HepG2 (cell line): Measurements from ENCODE around the gene TMEM178A.

Experiments
- CTCF ChIP-seq: sonication (generic); formaldehyde crosslinking; IDR thresholded peaks from 2 replicates; pipeline ENCODE4 v1.5.0; 2020; ENCODE audit warnings: mild to moderate bottlenecking, missing genetic modification reagents, moderate library complexity
- TARDBP ChIP-seq: sonication (generic); formaldehyde crosslinking; IDR thresholded peaks from 2 replicates; pipeline ENCODE4 v1.8.0; 2022; ENCODE audit warnings: mild to moderate bottlenecking, missing genetic modification reagents
- TF ChIP-seq, protein P1 (sequence below): sonication (generic); formaldehyde crosslinking; IDR thresholded peaks from 2 replicates; pipeline ENCODE4 v1.4.0; 2020; ENCODE audit warnings: missing genetic modification reagents

DNA sequence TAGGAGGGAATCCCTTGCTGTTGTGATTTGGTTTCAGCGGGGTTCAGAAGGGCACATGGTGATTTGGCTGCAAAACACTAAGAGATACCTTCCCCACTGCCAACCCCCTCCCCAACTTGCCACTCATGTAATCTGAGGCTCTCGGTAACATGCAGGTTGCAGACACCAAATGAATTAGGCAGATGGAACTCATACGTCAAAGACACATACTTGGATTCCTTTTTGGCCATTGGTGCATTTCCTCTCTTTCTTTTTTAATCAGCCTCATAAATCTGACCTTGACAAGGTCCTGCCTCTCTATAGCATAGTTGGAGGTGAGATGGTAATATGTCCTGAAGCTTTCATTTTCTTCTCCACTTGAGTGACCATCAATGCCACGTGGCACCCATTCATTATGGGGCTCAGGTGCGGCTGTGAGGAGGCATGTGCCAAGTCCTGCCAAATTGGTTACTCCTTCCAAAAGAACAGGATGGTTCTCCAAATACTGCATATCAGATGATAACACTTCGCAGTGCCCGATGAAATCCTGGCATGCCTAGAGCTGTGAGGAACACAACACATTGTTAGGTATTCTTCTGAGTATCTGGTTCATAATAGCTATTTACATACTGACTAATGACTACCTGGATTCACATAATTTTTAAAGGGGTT, 8.3 kb upstream of the TMEM178A start:
- TF ChIP-seq TARDBP (CRISPR knock-in tag) (no peak), CTCF (CRISPR knock-in tag) (no peak)
- TF ChIP-seq, protein P1, sequence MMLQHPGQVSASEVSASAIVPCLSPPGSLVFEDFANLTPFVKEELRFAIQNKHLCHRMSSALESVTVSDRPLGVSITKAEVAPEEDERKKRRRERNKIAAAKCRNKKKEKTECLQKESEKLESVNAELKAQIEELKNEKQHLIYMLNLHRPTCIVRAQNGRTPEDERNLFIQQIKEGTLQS (CRISPR knock-in tag), result no peak
